HG02571 (cell line): Measurements from ENCODE around the gene RUNX1.
A peak's percentile ranks its signal among the peaks of the same experiment; 100 is the strongest.
"Not testable (repeated sequence)": the region's sequence is repeated elsewhere in the genome, so short reads cannot be mapped to it uniquely, and the experiment has no call there.

Experiments used
- ATAC-seq: cut with Tn5 transposase; IDR thresholded peaks from one replicate; pipeline ENCODE4 v1.9.1; 2021; ENCODE audit warnings: mild to moderate bottlenecking, moderate library complexity; ENCODE audit not compliant: unreplicated experiment

The RUNX1 gene

GRCh38 chr21:34817821-34818661 is 231.1 kb downstream of the RUNX1 start:
- no peak for ATAC-seq

- no peak for ATAC-seq
These were observed 233.0 kb downstream of the RUNX1 start for GRCh38 chr21:34815831-34816705.

DNA sequence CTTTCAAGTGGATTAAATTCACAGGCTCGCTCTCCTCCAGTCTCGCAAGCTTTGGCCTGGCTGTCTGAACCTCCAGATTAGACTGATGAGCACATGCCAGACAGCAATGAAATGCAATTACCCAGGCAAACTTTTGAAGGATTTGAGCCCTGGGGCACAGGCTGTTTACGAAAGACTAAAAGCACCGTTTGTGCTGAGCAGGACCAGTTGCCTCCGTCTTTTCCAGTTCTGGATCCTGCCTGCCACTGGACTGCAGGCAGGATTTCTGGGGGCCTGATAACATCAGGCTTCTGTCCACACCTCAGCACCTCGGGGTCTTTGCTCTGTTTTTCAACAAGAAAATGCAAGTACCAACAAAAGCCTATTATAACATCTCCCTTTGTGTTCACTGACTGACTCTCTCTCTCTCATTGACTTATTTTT is 234.6 kb downstream of the RUNX1 start:
- no peak for ATAC-seq

DNA sequence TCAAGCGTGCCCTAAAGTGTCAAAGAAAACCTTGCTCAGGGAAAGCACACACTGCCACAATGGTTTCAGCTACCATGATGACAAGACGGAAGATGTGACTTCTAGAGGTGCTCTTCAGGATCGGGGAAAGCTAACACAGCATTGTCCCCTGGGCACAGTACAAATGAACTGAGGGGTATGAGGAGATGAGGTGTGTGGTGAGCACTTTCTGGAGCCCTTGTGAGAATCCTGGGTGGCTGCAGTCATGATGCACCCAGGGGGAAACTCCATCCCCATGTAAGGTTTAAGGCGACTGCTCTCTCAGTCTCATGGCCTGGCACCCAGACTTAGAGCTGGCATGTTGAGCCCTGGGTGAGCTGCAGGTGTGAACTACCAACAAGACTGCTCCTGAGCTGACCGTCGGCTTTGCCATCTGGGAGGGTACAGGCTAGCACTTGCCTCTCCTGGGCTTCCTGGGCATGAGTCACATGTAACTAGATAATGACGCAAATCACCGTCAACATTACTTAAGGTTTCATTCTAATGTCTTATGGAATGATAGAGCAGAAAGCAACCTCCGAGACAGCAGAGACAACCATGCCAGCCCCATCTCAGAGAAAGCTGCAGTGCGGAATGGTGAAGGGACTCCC is 235.7 kb downstream of the RUNX1 start:
- no peak for ATAC-seq

DNA sequence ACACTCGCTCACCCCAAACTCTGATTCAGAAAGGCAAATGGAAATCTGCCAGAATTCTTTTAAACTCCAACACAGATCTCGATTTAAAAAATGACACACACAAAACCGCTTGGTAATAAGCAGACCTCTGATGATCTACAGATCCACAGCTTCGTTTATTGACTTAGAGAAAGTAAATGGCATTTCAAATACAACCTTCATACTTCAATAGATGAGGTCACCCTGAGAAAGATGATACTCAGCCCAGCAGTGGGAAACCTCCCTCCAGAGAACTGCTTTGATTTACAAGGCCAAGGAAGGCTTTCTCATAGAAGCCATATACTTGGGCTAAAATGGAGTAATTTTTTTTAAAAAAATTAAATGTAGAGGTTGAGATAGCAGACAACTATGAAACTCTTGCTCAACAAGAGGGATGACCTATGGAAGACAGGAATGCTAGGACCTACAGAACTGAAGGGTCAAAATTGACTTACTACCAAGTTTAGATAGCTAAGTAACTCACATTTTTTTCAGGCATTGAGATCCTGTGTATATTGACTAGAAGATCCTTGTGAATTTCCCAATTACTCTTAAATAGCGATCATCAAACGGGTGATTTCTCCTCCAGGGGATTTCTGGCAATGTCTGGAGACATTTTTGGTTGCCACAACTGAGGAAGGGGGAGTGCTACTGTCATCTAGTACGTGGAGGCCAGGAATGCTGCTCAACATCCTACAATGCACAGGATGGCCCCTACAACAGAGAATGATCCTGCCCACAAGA is 236.4 kb downstream of the RUNX1 start:
- ATAC-seq, result no peak

- no peak for ATAC-seq
These were observed 237.7 kb downstream of the RUNX1 start for GRCh38 chr21:34811368-34811767.

DNA sequence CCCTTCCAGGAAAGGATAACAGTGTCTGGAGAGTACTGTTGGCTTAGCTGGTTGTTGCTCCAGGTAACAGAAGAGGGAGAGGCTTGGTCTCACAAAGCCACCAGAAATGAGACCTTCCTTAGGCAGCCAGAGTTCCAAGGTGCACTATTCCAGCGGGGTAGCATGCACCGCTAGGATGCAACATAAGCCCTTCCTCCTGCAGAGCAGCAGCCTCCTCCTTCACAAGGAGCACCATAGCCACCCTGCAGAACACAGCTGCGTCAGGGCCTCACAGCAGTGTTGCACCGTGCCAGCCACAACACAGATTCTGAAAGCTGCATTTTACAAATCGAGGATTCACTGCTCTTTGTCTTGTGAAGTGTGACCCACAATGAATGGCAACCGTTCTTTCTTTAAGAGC is 238.3 kb downstream of the RUNX1 start:
- ATAC-seq, result no peak

- no peak for ATAC-seq
These were observed 239.3 kb downstream of the RUNX1 start for GRCh38 chr21:34809822-34810221.

DNA sequence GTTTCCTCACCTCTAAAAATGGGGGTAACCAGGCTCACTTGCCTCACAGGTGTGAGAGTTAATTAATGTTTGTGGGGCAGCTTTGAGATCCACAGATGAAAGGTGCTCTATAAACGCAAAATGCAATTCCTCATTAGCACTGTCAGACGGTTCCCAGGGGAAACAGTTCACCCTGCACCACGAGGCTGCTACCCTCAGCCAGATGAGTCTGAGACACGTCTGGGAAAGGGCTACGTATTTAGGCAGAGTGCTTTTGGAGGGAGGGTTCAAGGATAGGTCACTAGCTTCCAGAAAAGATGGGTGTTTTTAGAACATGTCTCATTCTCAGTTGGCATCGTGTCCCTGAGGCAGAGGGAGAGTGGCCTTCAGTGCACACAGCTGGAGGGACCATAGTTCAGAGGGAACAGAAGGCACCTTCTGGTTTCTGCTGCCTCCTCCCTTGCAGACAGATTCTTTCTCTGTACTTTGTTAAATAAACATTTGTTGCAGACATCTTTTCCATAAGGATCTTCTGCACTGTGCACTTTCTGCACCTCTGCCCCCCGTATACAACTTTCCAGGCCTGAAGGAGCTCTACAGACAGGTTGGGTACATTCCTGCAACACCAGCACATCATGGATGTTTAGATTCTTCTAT is 240.4 kb downstream of the RUNX1 start:
- ATAC-seq, result no peak

- no peak for ATAC-seq
These were observed 241.1 kb downstream of the RUNX1 start for GRCh38 chr21:34807881-34808568.

DNA sequence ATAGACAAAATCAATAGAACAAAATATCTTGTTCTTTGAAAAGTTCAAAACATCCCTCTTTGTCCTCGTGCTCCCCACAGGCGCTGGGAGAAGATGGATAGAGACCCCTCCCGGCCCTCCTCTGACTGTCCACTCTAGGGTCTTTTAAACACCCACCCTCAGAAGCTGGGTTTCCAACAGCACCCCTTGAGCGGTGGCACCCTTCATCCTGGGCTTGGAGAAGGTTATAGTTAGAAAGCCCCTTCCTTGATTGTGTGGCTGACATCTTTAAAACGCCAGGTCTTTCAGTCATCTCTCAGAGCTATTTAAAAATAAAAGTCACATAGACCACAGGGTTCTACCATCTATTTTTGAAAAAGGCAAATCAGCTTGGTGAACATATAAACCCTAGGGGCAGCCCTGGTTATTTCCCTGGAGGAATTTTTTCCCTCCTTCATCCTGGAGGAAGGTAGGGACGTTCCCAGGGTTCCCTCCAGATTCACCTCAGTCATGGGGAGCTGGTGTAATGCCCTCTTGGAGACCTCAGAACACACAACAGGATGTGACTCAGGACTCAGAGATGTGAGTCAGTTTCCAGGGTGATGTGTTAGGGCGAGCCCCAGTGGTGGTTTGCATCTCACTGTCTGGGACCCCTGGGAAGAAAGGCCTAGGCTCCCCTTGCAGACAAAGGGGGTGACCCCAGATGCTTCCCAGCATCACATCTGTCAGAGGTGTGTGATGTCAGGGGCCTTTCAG is 241.8 kb downstream of the RUNX1 start:
- peak; percentile 56 for ATAC-seq

DNA sequence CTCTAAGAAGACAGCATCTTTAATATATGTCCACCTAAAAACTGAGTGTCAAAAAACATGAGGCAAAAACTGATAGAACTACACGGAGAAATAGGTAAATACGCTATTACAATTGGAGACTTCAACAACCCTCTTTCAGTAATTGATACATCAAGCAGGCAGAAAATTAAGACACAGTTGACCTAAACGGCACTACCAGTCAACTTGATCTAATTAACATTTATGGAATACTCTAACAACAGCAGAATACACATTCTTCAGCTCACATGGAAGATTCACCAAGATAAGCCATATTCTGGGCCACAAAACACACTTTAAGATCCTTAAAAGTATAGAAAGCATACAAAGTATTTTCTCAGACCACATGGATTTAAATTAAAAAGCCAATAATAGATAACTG is 242.7 kb downstream of the RUNX1 start:
- no peak for ATAC-seq

GRCh38 chr21:34805157-34805556 is 243.9 kb downstream of the RUNX1 start:
- no peak for ATAC-seq

DNA sequence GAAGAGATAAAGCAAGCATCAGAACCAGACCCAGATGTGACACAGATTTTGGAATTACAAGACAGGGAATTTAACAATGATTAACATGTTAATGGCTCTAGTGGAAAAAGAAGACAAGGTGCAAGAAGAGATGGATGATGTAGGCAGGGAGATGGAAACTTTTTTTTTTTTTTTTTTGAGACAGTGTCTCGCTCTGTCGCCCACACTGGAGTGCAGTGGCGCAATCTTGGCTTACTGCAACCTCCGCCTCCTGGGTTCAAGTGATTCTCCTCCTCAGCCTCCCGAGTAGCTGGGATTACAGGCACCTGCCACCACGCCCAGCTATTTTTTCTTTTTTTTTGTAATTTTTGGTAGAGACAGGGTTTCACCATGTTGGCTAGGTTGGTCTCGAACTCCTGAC is 244.5 kb downstream of the RUNX1 start:
- not testable (repeated sequence) for ATAC-seq

DNA sequence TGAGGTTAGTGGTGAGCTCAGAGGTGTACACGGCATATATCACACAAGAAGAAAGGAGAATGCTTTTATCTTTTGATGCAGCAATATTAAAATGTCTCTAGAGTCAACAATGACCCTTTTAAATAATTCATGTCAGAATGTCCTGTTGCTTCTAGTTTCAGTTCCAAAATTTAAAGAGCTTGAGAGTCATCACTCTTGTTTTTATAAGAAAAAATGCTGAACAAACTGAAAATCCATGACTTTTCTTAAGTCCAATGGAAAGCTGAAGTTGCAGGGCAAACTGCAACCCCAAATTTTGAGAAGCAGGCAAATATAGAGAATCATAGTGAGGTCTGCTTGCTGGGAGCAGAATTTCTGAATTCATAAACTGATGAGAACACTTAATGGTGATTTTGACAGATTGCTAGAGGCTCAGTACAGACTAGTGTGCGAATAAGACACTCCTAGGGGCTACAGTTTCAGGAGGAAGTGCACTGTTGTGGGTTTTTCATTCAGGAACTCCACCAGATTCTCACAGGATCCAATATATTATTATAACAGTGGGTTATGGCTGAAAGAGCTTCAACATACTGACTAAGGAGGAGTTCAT is 245.2 kb downstream of the RUNX1 start:
- no peak for ATAC-seq

DNA sequence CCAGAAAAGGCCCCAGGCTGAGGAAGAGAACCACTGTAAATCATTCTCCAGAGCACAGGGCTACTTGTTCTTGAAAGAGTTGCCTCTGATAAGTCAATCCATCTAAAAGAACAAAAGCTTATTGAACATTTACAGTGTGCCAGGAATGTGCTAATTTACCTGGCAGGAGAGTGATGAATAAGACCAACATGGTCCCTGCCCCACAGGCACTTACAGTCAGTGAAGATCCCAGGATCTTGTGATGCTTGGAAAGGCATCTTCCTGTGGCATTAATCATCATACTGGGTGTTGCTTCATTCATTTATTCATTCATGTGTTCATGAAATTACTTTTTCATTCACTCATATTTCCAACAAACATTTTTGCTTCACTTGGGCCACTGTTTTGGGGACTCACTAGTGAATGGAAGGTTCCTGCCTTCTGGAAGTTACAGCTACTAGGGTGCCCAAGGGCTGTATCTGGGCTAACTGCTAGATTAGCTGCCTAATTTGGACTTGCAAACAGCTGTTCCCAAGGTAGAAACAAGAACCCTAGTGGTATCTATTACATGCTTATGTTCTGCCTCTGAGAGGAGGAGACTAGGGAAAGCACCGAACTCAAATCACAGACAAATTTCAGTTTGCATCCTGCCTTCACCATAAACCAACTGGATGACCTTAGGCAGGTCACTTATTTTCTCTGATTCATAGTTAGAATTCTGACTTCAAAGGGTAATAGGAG is 246.8 kb downstream of the RUNX1 start:
- no peak for ATAC-seq

DNA sequence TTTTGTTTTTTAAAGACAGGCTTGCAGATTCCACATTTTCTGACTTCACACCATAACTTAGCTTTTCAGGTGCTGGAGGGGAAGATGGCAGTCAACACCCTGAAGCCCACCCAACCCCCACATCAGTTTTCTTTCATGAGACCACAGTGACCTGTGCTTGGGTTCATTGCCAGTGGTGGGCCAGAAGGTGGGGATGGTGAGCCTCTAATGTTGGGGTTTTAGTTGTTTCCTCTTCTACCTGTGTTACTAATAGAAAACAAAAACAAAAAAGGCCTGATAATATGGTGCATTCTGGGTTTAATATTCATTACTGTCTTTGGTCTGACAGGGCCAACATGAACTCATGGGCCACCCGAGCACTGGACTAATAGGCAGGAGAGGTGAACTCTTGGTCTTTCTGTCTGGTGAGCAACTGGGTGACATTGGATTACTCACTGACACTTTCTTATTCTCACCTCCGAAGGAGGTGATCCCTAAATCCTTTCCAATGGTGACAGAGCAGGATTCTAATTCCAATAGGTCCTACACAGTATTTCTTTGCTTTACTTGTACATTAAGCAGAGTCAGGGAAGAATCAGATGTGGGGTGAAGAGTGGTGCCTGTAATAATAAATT is 247.5 kb downstream of the RUNX1 start:
- no peak for ATAC-seq
